Sigmoid colon (tissue), 4 donors: Measurements from ENCODE around the gene SPTBN1.

ENCODE experiments used
- CTCF ChIP-seq, 4 experiments: fragments of 450-650 bp in 3 of 4; fragments of 200-600 bp in 1 of 4; IDR thresholded peaks; one replicate each; pipeline ENCODE4 v1.5.1; 2016 to 2019; ENCODE audit warnings: antibody characterized with exemption in 4 of 4, mild to moderate bottlenecking in 3 of 4, moderate library complexity in 2 of 4
- POLR2A ChIP-seq, 2 donors: fragments of 450-650 bp; IDR thresholded peaks; one replicate each; pipeline ENCODE4 v1.6.1; 2016; ENCODE audit warnings: antibody characterized with exemption in 2 of 2, mild to moderate bottlenecking in 2 of 2, moderate library complexity in 2 of 2
- POLR2AphosphoS5 ChIP-seq, 4 donors: sonication (generic); formaldehyde crosslinking; IDR thresholded peaks; one replicate each; pipeline ENCODE4 v1.6.1; 2017; ENCODE audit warnings: antibody characterized with exemption in 4 of 4

GRCh38 chr2:54663424-54664030, 207.4 kb downstream of the SPTBN1 start:
- TF ChIP-seq CTCF (IDR thresholded peaks at IDR 0.05) (no peak), POLR2A (IDR thresholded peaks at IDR 0.05) (no peak), POLR2AphosphoS5 (IDR thresholded peaks at IDR 0.05) (no peak)
